HCT116 (cell line): ENCODE measurements around the gene MEGF8.

Experiments used
- ATF3 ChIP-seq: IDR thresholded peaks from 2 replicates; pipeline ENCODE4 v1.6.1; 2012
- CTCF ChIP-seq, 3 experiments: fragments of 200-600 bp in 1 of 3; sonication (generic) in 1 of 3; IDR thresholded peaks in 2 of 3; conservative IDR thresholded peaks in 1 of 3; 2 replicates each; pipeline ENCODE4 v1.5.1; 2012 to 2017; ENCODE audit warnings: low read depth in 2 of 3, low read length in 2 of 3, antibody characterized with exemption in 1 of 3, borderline replicate concordance in 1 of 3, control low read depth in 1 of 3, mild to moderate bottlenecking in 1 of 3, mixed read lengths in 1 of 3, mixed run types in 1 of 3, moderate library complexity in 1 of 3; ENCODE audit not compliant: insufficient read depth in 1 of 3
- EGR1 ChIP-seq: IDR thresholded peaks from 2 replicates; pipeline ENCODE4 v1.6.1; 2012; ENCODE audit warnings: low read depth
- EZH2 ChIP-seq: fragments of 200-600 bp; sonication (generic); IDR thresholded peaks from 2 replicates; pipeline ENCODE4 v1.6.1; 2017; ENCODE audit warnings: antibody characterized with exemption, mixed run types
- EZH2phosphoT487 ChIP-seq: fragments of 200-600 bp; IDR thresholded peaks from 2 replicates; pipeline ENCODE4 v1.6.1; 2018; ENCODE audit warnings: antibody characterized with exemption, borderline replicate concordance
- FOSL1 ChIP-seq: IDR thresholded peaks from 2 replicates; pipeline ENCODE4 v1.6.1; 2012; ENCODE audit warnings: low read depth
- POLR2A ChIP-seq: IDR thresholded peaks from 2 replicates; pipeline ENCODE4 v1.7.0; 2011; ENCODE audit warnings: borderline replicate concordance; ENCODE audit not compliant: insufficient read depth, insufficient read length; ENCODE audit errors: extremely low read depth
- REST ChIP-seq: IDR thresholded peaks from 2 replicates; pipeline ENCODE4 v1.6.1; 2012; ENCODE audit warnings: low read depth
- SIN3A ChIP-seq: IDR thresholded peaks from 2 replicates; pipeline ENCODE4 v1.6.1; 2012; ENCODE audit warnings: low read depth

- no peak for TF ChIP-seq FOSL1
- TF ChIP-seq EZH2phosphoT487: no peak
- TF ChIP-seq EZH2: no peak
- no peak for TF ChIP-seq POLR2A
- TF ChIP-seq REST: no peak
- no peak for TF ChIP-seq CTCF (IDR thresholded peaks at IDR 0.05 in 2 of 3, conservative IDR thresholded peaks at IDR 0.05 in 1 of 3; ENCODE audit: borderline replicate concordance in 1 of 3, insufficient read depth in 1 of 3, low read depth in 2 of 3, low read length in 2 of 3)
- no peak for TF ChIP-seq EGR1
- TF ChIP-seq ATF3: no peak
- no peak for TF ChIP-seq SIN3A
Measured at GRCh38 chr19:42278452-42279154, 46.8 kb upstream of the MEGF8 start.
